Epidermal melanocyte (primary cell): ENCODE results near the gene SNTA1.
"Not testable (repeated sequence)": the region's sequence is repeated elsewhere in the genome, so short reads cannot be mapped to it uniquely, and the experiment has no call there.

Experiments
- DNase-seq: peaks from one replicate; pipeline ENCODE4 v3.0.0; 2011; ENCODE audit warnings: low spot score; ENCODE audit not compliant: insufficient read length

The SNTA1 gene

DNA sequence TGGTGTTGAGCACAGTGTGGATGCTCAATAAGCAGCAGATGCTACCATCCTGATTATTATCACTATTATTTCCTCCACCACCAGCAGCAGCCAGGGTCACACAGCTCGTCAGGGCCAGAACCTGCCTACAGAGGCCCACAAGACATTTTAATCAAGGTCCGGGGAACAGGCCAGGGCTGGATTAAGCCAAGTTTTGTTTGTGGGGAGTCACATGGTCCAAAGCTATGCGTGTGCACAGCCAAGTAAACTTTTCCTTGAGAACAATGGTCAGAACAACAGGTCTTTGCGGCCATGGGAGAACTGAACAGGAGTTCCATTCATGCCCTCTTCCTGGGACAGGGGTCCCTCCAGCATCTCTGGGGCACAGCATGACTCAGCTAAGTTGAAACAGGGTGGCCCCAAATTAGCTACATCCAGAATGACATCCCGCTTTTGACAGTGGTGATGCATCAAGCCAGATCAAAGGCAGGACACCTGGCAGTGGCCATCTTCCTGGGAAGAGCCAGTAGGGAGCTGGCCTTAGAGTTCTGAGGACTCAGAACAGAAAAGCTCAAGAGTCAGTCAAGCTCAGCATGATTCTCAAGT, 11.7 kb downstream of the SNTA1 start:
- no peak for DNase-seq

DNA sequence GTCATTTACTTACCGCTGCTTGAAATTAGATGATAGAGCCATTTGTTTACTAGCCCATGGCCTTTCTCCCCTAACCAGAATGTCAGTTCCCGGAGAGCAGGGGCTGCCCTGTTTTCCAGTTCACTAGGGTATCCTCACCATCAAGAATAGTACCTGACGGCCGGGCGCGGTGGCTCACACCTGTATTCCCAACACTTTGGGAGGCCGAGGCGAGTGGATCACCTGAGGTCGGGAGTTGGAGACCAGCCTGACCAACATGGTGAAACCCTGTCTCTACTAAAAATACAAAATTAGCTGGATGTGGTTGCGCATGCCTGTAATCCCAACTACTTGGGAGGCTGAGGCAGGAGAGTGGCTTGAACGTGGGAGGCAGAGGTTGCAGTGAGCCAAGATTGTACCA, 19.7 kb downstream of the SNTA1 start:
- DNase-seq, result not testable (repeated sequence)

DNA sequence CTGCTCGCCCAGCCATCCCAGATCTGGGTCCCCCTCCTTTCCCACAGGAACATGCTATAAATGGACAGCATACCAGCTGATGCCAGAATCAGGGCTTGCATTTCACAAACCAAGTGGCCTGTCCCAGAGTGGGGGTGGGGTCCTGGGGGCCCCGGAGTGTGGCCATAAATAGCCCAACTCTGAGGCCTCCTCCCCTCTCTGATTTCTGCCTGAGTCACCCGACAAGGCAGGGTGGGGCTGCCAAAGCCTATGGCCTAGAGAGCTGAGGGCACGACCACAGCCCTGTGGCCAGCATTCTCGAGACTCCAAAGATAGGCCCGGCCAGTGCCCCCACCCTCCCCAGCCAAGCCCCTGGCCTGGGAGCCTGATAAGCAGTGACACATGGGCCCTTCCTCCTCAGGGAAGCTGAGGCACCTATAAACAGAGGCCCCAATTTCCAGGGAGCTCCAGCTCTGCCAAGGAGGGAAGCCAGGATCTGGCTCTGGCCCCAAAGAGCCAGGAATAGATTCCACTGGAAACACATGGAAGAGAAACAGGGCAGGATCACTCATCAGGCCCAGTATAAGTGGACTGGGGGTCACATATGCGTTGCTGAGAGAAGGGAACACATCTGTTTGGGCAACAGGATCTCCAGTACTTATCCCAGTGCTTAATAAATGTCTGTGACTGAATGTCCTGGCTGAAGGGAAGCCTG, 20.3 kb downstream of the SNTA1 start:
- no peak for DNase-seq

DNA sequence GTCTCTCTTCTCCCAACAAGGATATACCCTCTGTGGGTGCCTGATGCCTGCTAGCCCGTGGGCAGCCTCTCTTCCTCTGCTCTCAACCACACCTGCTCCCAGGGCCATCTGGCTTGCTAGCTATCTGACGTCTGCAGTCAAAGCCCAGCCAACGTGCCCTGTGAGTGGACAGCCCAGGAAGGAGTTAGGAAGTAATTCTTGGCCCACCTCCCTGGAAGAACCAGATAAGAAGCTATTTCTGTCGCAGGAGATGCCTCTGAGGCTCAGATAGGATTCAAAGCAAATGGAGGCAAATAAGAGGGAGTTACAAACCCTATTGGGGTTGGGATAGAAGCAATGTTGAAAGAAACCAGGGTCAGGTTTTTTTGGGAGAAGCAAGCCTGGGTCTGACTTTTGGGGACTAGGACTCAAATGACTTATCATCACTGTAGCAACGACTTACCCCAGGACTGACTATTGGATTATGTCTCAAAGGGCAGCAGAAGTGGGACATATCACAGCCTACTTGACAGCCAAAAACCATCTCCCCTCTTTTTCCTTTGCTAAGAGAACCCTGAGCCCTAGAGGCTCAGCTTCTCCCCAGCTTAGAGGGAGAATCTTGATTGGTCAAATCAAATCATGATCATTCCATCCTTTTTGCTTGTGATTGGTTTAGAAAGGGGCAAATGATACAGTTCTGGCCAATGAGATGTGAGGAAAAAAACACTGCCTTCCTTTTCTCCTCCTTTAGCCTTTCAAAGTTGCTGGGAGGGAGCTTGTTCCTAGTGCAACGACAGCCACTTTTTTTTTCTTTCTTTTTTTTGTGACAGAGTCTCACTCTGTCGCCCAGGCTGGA, 24.2 kb downstream of the SNTA1 start:
- DNase-seq, result no peak

DNA sequence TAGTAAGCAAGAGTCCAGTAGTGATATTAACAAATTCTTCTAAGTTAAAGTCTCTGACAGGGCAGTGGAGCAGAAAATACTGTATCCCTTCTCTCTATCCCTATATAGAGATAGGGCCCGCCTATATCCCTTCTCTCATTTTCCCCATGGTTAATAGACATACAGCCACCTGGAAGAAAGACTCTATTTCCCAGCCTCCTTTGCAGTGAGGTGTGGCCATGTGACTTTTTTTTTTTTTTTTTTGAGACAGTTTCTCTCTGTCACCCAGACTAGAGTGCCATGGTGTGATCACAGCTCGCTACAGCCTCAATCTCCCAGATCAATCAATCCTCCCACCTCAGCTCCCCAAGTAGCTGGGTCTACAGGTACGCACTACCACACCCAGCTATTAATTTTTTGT, 25.5 kb downstream of the SNTA1 start:
- DNase-seq, result no peak

DNA sequence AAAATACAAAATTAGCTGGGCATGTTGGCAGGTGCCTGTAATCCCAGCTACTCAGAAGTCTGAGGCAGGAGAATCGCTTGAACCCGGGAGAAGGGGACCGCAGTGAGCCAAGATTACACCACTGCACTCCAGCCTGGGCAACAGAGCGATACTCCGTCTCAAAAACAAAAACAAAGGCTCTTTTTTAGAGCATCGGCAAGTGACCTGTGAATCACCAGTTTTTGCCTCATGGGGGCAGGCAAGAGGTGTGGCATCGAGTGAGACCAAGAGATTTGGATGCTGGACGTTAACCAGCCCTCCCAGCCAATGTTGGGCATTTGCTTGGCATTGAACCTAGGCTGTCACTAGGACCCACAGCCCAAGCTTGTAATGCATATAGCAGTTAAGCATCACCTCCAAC, 27.6 kb downstream of the SNTA1 start:
- DNase-seq, result no peak

DNA sequence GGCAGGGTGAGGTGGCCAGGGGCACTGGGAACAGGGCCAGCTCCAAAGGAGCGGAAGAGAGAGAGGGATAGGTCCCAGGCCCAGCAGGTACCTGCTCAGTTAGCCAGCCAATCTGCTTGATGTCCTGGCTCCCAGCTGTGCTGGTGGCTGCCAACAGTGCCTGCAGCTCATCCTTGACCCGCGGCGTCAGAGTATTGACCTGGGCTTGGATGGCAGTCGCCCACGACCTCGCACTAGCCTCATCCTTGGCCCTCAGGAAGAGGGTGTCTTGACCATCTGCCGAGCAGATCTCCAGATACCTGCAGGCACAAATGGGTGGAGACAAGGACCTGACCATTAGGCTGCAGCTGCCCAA, 31.1 kb downstream of the SNTA1 start:
- no peak for DNase-seq

DNA sequence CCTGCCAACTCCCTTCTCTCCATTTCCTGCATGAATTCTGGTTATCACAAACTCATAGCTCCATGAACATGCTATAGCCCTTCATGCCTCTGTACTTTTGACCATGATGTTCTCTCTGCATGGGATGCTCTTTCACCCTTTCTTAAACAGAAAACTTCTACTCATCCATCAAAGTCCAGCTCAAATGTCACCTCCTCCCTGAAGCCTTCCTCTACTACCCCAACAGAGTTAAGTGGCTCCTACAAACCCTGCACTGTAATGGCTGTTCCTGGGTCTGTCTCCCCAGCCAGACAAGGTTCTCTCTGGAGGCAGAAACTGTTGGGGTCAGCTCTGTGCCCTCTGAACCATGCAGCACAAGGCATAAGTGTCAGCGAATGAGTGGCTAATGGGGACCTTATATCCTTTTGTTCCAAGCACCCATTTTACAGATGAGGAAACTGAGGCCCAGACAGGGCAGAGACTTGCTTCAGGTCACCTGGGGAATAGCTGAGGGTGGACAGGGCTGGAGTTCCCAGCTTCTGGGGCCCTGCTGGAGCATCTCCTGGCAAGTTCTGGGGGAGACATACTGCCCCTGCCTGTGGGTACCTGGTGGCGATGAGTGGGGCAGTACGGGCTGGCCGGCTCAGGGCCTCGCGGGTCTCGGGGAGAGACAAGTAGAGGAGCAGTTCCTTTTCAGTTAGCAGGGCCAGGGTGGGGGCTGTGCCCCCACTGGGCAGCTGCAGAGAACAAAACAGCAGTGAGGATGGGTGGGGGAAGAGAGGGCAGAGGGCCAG, 31.7 kb downstream of the SNTA1 start:
- no peak for DNase-seq

DNA sequence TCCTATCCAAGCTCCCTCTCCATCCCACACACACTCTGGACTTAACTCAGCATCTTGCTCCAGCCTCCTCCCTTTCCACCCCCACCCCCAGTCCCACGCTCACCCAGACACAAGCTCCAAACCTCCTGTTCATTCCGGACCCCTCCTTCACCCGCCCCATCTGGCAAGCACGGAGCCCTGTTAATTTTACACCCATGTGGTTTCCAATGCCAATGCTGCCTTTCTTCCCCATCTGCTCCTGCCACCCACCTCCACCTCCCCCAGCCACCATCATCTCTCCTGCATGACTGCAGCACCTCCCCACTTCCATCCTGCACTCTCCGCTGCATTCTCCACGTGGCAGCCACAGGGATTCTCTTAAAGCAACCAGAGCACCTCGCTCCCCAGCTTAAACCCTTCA, 32.3 kb downstream of the SNTA1 start:
- no peak for DNase-seq

DNA sequence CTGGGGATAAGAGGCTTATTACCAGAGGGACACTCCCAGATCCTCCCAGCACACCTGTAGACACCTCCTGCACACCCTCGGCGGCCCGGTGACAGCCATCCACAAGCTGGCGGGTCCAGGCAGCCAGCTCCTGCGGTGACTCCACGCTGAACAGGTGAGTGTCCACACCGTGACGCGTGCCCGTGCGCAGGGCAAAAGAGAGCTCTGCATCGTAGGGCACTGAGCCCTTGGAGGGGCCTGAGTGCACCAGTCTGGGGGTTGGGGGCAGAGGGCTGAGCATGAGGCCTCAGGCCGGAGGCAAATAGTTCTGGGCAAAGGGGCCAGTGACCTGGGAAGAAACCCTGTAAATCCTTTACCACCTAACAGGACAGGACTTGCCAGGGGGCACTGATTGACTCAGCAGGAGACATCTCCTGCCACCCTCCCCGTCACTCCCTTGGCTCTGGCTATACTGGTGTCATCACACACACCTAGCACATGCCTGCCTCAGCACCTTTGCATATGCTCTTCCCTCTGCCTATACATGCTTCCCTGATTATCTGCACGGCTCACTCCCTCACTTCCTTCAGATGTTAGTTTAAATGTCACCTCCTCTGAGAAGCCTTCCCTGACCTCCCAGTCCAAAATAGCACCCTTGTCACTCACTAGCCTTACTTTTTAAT, 33.4 kb downstream of the SNTA1 start:
- DNase-seq, result no peak

DNA sequence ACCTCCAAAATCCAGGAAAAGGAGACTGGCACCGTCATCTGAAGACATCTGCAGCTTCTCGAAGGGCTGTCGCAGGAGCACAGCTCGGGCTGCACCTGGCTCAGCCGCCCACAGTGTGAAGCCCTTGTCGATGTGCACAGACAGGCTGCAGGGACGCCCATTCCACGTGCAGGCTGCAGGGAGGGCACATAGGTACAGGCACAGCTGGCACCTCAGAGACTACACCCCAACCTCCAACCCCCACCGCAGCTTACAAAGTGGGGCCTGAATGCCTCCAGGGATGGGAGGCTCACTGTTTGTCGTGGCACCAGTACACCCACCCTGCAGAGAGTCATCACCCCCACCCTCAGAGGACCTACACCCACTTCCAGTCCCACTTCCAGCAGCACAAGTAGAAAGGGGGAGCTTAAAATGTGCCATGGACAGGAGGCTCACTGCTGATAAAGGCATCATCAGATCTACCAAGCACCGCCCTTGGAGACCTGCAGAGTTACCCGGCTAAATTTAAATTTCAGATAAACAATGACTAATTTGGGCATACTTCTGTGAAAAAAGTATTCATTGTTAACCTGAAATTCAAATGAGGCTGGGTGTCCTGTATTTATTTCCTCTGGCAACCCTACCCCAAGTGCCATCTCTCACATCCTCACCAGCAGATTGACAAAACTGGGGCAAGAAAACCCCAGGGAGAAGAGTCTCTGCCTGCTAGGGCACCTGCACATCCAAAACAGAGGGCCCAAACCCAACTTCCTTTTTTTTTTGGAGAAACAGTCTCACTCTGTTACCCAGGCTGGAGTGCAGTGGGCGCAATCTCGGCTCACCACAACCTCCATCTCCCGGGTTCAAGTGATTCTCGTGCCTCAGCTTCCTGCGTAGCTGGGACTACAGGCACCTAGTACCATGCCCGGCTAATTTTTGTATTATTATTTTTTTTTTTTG, 34.6 kb downstream of the SNTA1 start:
- no peak for DNase-seq

DNA sequence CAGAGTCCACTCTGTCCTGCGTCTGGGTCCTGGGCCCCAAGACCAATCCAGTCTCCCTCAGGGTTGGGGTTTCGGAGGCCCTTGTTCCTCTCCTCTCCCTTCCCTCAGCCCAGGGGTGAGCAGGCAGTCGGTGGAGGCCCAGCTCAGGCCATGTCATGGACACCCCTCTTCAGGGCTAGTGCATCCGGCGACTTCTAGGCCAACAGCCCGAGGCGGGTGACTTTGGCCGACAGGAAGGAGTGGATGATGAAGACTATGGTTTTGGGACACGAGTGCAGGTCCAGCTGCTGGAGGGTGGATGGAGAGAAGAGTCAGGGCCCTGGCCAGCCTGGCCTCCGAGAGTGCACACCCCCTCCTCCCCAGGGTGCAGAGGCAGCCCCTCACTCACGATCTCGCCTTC, 35.2 kb downstream of the SNTA1 start:
- no peak for DNase-seq

DNA sequence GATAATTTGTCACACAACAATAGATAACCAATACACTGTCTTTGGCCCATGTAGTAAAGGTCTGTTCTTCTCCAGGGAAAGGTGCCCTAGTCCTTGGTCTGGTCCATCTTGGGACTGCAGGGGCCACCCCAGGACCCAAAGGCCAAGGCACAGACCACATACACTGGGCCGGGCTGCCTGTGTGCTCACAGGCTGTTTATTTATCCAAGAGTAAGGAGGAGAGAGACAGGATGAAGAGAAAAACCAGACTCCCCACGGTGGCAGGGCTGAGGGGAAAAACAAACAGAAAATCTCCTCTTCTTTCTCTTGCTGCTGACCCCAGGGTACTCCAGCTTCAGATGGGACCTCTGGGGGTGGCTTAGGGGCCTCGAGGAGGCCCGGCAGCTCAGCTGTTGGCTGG, 35.8 kb downstream of the SNTA1 start:
- DNase-seq, result no peak

DNA sequence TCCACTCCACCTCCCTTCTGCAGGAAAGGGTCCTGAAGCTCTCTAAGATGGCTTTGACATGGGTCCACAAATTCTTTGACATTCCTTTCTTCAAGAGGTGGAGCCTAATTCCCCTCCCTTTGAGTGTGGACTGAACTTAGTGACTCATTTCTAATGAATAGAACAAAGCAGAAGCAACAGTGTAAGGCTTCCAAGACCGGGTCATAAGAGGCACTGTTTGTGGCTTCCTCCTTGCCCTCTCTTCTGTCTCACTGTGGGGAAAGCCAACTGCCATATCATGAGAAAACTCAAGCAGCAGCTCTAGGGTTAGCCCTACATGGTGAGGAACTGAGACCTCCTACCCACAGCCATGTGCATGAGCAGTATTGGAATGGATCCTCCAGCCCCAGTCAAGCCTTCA, 36.3 kb downstream of the SNTA1 start:
- DNase-seq, result no peak

DNA sequence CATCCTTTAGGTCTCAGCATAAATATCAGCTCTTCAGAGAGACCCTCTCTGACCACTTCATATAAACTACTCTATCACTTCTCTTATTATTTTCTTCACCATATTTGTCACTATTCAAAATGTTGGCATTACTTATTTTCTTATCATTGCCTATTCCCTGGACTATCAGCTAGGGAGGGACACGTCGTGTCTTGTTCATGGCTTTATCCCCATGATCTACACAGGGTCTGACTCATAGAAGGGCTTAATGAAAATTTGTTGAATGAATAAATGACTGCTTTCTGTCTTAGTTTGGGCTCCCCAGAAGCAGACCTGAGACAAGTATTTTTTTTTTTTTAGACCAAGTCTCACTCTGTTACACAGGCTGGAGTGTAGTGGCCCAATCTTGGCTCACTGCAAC, 39.3 kb downstream of the SNTA1 start:
- DNase-seq, result no peak

DNA sequence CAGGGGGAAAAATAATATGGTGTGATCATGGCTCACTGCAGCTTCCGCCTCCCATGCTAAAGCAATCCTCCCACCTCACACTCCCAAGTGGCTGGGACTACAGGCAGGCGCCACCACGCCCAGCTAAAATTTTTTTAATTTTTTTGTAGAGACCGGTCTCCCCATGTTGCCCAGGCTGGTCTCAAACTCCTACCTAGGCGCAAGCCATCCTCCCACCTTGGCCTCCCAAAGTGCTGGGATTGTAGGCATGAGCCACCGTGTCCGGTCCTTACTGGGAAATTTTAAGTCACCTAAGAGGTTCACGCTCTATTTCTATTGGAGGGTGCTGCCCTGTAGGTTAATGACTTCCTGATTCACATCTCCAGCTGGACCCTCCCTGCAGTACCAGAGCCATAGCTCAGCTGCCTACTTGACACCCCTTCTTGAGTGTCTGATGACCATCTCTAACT, 41.6 kb downstream of the SNTA1 start:
- no peak for DNase-seq

DNA sequence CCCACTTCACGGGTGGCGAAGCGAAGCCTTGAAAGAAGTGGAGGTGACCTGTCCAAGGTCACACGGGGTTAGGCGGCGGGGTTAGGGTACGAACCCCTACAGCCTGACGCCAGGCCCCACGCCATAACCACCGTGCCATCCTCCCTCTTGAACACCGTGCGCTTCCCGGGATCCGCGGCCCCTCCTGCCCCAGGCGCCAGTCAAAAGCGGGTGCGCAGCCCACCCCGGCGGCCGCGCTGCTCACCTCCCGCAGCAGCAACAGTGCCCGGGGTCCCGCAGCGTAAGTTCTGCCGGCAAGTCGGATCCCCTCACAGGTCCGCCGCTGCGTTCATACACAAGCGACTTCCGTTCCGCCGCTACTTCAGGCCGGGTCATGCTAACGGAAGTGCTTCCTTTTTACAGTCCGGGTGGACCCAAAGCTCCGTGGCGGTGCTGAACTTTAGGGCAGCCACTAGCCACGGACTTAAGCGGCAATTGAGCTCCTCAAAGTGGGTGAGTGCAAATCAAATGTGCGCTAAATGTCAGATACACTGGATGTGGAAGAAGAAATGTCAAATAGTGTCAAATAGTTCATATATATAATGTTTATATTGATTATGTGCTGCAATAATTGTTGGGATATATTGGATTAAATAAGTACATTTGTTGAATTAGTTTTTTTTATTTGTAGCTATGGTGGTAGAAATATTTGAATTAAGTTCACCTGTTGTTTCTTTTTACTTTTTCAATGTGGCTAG, 42.2 kb downstream of the SNTA1 start, which contains the start of gene CDK5RAP1:
Gene CDK5RAP1, minus strand, starts transcription at position 336 of the 737 bp plus-strand sequence. CDS start 4,455 bp downstream, outside the sequence.
- DNase-seq, result peak; percentile 85

DNA sequence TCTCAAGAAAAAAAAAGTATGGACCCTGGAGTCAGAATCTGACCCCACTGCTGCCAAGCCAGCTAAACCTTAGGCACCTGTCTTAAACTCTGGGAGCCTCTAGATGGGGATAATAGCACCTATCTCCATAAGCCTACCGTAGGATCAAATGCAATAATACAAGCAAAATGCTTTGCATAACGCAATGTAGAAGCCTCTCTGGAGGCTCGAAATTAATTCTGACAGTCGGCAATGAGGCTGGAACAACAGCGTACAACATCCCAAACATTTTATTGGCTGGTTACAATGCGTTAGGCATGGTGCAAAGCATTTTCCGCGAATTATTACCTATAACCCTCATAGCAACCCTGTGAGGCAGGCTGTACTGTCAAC, 42.8 kb downstream of the SNTA1 start:
- DNase-seq, result no peak

DNA sequence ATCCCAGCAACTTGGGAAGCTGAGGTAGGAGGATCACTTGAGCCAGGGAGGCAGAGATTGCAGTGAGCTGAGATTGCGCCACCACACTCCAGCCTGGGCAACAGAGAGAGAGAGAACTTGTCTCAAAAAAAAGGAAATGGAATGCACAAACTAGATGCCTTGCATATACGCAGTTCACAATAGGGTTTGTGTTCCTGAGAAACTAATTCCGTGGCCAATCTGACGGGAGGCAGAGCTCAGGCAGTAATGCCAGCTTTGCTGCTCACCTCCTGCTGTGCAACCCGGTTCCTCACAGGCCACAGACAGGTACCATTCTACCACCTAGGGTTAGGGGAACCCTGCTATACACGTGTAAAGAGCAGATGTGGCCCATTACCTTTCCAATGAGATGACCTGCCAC, 43.6 kb downstream of the SNTA1 start:
- no peak for DNase-seq
